22Rv1 (cell line): ENCODE measurements around the gene HIC2.
"Not testable (repeated sequence)": the region's sequence is repeated elsewhere in the genome, so short reads cannot be mapped to it uniquely, and the experiment has no call there.

Experiments
- ZFX ChIP-seq: fragments of 450-650 bp; IDR thresholded peaks from 2 replicates; pipeline ENCODE4 v1.6.1; 2017; ENCODE audit warnings: antibody characterized with exemption, borderline replicate concordance
- TF ChIP-seq, protein P1 (sequence below): fragments of 450-650 bp; IDR thresholded peaks from 2 replicates; pipeline ENCODE4 v1.5.1; 2017; ENCODE audit warnings: mild to moderate bottlenecking

DNA sequence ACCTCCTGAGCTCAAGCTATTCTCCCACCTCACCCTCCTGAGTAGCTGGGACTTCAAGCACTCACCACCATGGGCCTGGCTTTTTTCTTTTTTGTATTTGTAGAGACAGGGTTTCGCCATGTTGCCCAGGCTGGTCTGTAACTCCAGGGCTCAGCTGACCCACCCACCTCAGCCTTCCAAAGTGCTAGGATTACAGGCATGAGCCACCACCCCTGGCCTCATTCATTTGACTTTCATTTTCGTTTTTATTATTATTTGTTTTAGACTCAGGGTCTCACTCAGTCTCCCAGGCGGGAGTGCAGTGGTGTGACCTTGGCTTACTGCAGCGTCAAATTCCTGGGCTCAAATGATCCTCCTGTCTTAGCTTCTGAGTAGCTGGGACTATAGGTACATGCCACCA is 9.4 kb upstream of the HIC2 start:
- TF ChIP-seq, protein P1, sequence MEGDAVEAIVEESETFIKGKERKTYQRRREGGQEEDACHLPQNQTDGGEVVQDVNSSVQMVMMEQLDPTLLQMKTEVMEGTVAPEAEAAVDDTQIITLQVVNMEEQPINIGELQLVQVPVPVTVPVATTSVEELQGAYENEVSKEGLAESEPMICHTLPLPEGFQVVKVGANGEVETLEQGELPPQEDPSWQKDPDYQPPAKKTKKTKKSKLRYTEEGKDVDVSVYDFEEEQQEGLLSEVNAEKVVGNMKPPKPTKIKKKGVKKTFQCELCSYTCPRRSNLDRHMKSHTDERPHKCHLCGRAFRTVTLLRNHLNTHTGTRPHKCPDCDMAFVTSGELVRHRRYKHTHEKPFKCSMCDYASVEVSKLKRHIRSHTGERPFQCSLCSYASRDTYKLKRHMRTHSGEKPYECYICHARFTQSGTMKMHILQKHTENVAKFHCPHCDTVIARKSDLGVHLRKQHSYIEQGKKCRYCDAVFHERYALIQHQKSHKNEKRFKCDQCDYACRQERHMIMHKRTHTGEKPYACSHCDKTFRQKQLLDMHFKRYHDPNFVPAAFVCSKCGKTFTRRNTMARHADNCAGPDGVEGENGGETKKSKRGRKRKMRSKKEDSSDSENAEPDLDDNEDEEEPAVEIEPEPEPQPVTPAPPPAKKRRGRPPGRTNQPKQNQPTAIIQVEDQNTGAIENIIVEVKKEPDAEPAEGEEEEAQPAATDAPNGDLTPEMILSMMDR: not testable (repeated sequence)
- not testable (repeated sequence) for TF ChIP-seq ZFX
